HG03520 (cell line): ENCODE data around the gene CCR1.

Source experiments
- ATAC-seq: cut with Tn5 transposase; IDR thresholded peaks from one replicate; pipeline ENCODE4 v1.9.1; 2021; ENCODE audit warnings: mild to moderate bottlenecking, moderate library complexity; ENCODE audit not compliant: unreplicated experiment

The CCR1 gene

DNA sequence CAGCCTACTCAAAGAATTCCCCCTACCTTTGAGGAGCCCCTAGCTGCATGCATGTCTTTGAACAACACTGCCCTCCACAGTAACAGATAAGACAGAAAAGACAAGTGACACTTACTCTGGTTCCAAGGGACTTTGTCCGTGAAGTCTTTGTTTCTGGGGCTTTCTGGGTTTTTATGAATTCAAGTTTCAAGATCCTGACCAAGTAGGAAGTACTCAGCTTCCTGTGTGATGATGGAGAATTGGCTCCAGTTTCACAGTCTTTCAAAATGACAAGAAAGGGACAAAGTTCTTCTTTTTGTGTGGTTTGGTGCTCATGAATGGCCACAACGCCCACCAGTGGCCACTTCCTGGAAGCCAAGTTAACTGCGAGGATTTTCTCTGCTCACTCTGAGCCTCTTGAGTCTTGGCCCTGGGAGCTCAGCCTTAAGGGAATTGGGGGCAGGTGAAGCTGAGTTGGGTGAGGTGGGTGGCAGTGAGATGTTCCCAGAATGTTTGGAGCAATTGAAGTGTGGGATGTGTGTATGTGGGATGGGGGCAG is at the start of gene CCR1:
Gene CCR1 (minus strand): TSS at position 147 of the 538 bp plus-strand sequence. CDS start 4,000 bp downstream, outside the sequence.
- ATAC-seq = peak; percentile 61

DNA sequence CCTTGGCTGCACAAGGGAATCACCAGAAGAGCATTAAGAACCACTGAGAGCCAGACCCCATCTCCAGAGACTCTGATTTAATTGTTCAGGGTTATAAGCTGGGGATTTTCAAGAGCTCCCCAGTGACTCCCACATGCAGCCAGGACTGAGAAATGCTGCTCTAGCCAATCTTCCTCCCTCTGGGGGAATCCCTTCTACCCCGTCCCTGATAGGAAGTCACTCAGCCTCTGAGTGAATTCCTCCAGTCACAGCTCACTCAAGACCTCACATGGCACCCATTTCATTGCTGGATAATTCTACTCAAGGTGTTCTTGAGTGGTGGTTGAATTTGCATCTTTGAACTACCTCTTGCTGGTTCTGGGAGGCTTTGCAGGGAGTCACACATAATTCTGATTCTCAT is 44.9 kb upstream of the CCR1 start:
- no peak for ATAC-seq

- ATAC-seq = no peak
These were observed 37.0 kb upstream of the CCR1 start for GRCh38 chr3:46245146-46245545.

- no peak for ATAC-seq
These were observed 35.4 kb upstream of the CCR1 start for GRCh38 chr3:46243560-46243959.

- ATAC-seq = no peak
These were observed 34.0 kb upstream of the CCR1 start, which contains the start of gene CCR3 for GRCh38 chr3:46242120-46242519. TSS of gene CCR3 (plus strand) at chr3:46242460. CDS start at chr3:46265159, 22,699 bp downstream.

- no peak for ATAC-seq
These were observed 31.8 kb upstream of the CCR1 start for GRCh38 chr3:46239952-46240351.

GRCh38 chr3:46239301-46239938 is 31.3 kb upstream of the CCR1 start:
- no peak for ATAC-seq

DNA sequence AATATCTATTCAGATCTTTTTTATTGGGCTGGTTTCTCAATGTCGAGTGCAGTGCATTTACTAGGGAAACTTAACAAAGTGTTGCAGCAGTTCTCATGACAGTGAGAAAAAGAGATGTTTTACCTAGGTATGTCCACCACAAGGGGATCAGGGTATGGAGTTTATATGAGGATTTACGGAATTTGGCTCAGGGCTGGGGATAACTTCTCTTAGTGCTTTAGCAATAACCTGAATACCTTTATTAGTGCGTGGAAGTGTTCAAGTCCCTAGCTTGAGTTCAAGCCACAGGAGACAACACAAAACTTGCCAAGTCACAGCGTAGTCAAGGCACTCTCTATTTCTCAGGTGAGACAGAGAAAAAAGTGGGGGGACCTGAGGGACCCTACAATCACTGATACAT is 30.3 kb upstream of the CCR1 start:
- ATAC-seq = no peak

DNA sequence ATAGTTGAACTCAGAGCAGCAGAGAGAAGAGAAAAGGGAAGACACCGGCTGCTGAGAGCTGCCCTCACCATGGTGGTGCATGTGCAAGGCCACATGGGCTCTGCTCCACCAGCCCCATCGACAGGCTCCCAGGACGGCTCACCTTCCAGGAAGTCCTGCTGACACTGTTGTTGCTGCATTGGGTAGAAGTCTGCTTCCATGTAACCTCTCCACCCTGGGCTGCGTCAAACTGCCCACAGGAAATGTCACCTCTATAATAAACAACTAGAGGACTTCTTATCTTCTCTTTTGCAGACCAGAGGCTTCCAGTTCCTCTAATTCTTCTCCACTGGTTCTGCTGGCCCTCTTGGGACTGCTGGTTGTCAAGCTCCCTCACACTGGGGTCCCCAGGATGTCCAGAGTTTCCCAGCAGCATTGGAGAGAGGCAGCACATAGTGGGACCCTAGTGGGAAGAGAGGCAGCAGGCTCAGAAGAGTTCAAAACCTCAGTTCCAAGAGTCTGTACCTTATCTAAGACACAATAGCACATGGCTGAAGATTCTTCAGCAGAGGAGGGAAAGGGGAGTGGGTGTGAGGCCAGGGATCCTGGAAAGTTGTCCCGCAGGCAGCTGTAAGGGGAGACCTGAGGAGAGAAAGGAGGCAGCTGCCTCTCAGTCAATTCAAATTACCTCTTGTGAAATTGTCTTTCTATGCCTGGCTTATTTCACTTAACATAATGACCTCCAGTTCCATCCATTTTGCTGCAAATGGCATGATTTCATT is 28.4 kb upstream of the CCR1 start:
- no peak for ATAC-seq

DNA sequence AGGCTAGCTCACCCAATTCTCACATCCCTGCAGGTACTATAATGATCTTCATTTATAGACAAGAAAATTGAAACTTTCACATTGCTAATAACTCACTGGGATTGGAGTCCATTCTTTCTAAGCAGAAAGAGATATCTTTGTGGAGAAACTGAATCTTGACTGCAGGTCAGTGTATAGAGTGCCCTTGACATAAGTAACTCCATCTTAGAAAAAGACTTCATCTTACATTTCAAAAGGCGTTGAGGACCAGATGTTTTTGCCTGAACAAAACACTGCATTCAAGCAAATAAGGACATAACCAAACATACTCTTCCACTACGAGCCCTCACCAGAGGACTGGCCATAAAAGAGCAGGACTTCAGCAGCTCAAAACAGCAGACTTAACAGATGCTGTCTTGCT is 27.3 kb upstream of the CCR1 start:
- ATAC-seq = no peak

DNA sequence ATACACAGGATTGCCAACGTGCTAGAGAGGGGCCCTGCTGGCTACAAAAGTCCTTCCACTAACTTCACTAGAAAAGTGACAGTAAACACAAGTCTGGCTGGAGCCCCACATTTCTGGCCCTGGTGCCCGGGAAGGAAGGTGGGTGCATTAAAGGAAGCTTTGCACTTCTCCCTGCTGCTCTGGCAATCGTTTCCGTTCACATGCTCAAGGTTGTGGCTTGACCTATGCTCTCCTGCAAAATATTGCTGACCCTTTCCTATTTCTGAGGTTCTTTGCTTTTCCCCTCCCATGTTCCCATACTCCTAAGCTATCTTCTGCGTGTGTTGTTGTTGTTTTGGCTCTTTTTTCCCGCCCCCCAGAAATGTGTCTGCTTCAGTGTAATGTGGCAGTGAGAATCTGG is 25.1 kb upstream of the CCR1 start:
- no peak for ATAC-seq

DNA sequence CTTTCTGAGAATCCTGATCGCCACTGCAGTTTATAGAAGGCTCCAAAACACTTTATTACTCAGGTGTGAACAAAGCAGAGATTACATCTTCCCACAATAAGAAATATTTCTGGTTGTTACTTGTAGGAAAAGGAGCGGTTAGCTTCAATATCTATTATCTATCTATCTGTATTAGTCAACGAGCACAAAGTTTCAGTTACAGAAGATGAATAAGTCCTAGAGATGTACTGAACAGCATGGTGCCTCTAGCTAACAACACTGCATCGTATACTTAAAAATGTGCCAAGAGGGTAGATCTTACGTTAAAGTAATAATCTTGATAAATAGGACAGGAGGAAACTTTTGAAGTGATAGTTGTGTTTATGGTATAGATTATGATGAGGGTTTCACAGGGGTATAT is 23.2 kb upstream of the CCR1 start:
- ATAC-seq = no peak

GRCh38 chr3:46228260-46229242 is 20.4 kb upstream of the CCR1 start:
- ATAC-seq = no peak

GRCh38 chr3:46222435-46223161 is 14.5 kb upstream of the CCR1 start:
- ATAC-seq = no peak

GRCh38 chr3:46221938-46222337 is 13.8 kb upstream of the CCR1 start:
- ATAC-seq = no peak

DNA sequence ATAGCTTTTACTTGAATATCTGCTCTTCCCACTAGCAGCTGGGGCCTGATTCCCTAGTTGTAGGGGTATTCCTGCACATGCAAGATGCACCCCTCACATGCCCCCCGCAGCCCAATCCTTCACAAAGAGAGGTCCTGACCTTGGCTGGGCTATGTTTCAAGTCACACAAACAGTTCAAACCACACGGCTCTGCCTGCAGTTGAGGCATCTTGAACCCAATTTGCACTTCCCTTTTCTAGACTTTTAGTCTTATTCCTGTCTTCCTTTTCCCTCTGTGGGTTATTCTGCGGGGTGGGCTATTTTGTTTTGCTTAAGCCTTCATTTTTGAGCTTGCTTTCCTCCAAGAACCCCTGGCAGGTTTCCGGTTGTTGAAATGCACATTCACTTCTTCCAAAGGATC is 13.3 kb upstream of the CCR1 start:
- no peak for ATAC-seq

- ATAC-seq = no peak
These were observed 10.1 kb upstream of the CCR1 start for GRCh38 chr3:46218196-46218709.

DNA sequence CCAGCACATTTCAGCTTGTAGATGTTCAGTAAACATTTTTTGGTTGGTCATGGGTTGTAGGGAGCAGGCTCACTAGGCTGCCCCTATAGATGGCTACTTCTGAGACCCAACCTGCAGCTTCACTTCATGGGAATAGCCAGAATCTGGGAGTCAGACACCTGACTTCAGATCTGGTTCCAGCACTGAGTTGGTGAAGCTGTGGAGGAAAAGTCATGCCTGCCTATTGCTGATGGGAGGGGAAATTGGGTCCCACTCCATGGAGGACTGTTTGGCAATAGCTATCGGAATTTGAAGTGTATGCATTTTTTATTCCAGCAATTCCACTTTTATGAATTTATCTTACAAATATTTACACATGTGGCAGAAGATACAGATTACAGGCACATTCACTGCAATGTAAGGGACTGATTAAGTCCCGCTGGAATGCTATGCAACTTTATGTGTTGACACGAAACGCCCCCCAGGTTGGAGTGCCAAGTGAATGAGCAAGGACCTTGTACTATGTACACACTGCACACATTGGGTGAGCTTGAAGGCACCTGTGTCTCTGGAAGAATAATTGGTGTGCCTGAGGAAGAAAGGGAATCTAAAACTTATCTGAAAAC is 7.8 kb upstream of the CCR1 start:
- no peak for ATAC-seq

- no peak for ATAC-seq
These were observed 6.7 kb upstream of the CCR1 start for GRCh38 chr3:46214751-46215352.
